Parathyroid adenoma (tissue), 2 donors: ENCODE data around the gene FOXJ1.
A peak's percentile ranks its signal among the peaks of the same experiment; 100 is the strongest.

Source experiments
- H2AFZ ChIP-seq: fragments of 300-600 bp; sonication (generic); one replicate; pipeline ENCODE4 v1.7.0; 2017; ENCODE audit warnings: antibody characterized with exemption, mild to moderate bottlenecking
- H3K27ac ChIP-seq: fragments of 300-600 bp; sonication (generic); one replicate; pipeline ENCODE4 v1.7.0; 2017
- H3K27me3 ChIP-seq: fragments of 300-600 bp; sonication (generic); one replicate; pipeline ENCODE4 v1.7.0; 2017; ENCODE audit warnings: low read length; ENCODE audit not compliant: control insufficient read depth, insufficient read depth
- H3K36me3 ChIP-seq: fragments of 300-600 bp; sonication (generic); one replicate; pipeline ENCODE4 v1.7.0; 2017; ENCODE audit warnings: low read length; ENCODE audit not compliant: control insufficient read depth, insufficient read depth
- H3K4me1 ChIP-seq: fragments of 300-600 bp; sonication (generic); one replicate; pipeline ENCODE4 v1.7.0; 2017; ENCODE audit warnings: control low read depth
- H3K4me2 ChIP-seq: fragments of 300-600 bp; sonication (generic); one replicate; pipeline ENCODE4 v1.7.0; 2017; ENCODE audit warnings: low read length
- H3K4me3 ChIP-seq: fragments of 300-600 bp; sonication (generic); one replicate; pipeline ENCODE4 v1.7.0; 2017; ENCODE audit warnings: low read depth, low read length
- H3K79me2 ChIP-seq: fragments of 300-600 bp; sonication (generic); one replicate; pipeline ENCODE4 v1.7.0; 2017; ENCODE audit warnings: control low read depth
- H3K9ac ChIP-seq: fragments of 300-600 bp; sonication (generic); one replicate; pipeline ENCODE4 v1.7.0; 2017; ENCODE audit warnings: mild to moderate bottlenecking
- H3K9me3 ChIP-seq: fragments of 300-600 bp; sonication (generic); one replicate; pipeline ENCODE4 v1.7.0; 2017; ENCODE audit warnings: low read length; ENCODE audit not compliant: control insufficient read depth
- CTCF ChIP-seq: fragments of 300-600 bp; sonication (generic); IDR thresholded peaks from one replicate; pipeline ENCODE4 v1.7.0; 2017; ENCODE audit warnings: antibody characterized with exemption, mild to moderate bottlenecking
- donor health status: primary hyperparathyroidism.

FOXJ1 gene

GRCh38 chr17:76142039-76142584, 1.1 kb upstream of the FOXJ1 start:
- Histone ChIP-seq H3K4me2 (no peak overlapping the region), H3K79me2 (no peaks in the 10 kb centered on the region), H3K9me3 (no peaks in the 10 kb centered on the region), H3K36me3 (no peaks in the 10 kb centered on the region), H3K4me3 (no peak overlapping the region), H2AFZ (no peak overlapping the region), H3K27me3 (peaks cover 9% of the 10 kb centered on the region), H3K9ac (no peak overlapping the region), H3K27ac (no peak overlapping the region), H3K4me1 (peaks cover 6% of the 10 kb centered on the region)
- TF ChIP-seq CTCF = no peak

- peak overlapping the region; percentile 58 for H3K4me3 ChIP-seq
- H3K9ac ChIP-seq = no peak overlapping the region
- no peak overlapping the region for H3K27ac ChIP-seq
- H3K79me2 ChIP-seq = no peaks in the 10 kb centered on the region
- H2AFZ ChIP-seq = peak overlapping the region; percentile 40
- peaks cover 9% of the 10 kb centered on the region for H3K27me3 ChIP-seq
- no peaks in the 10 kb centered on the region for H3K36me3 ChIP-seq
- H3K4me2 ChIP-seq = peak overlapping the region; percentile 66
- peaks cover 6% of the 10 kb centered on the region for H3K4me1 ChIP-seq
- TF ChIP-seq CTCF = no peak
- H3K9me3 ChIP-seq = no peaks in the 10 kb centered on the region
These were observed 309 bp downstream of the FOXJ1 start for GRCh38 chr17:76140661-76141211.

- H3K4me3 ChIP-seq = no peak overlapping the region
- no peaks in the 10 kb centered on the region for H3K9me3 ChIP-seq
- no peaks in the 10 kb centered on the region for H3K79me2 ChIP-seq
- no peak overlapping the region for H3K4me2 ChIP-seq
- peaks cover 9% of the 10 kb centered on the region for H3K27me3 ChIP-seq
- TF ChIP-seq CTCF = no peak
- peak overlapping the region; percentile 2 for H2AFZ ChIP-seq
- no peak overlapping the region for H3K27ac ChIP-seq
- no peaks in the 10 kb centered on the region for H3K36me3 ChIP-seq
- no peak overlapping the region for H3K9ac ChIP-seq
- H3K4me1 ChIP-seq = peaks cover 6% of the 10 kb centered on the region
These were observed 1.0 kb downstream of the FOXJ1 start for GRCh38 chr17:76139801-76140660.

GRCh38 chr17:76138896-76139752, 1.9 kb downstream of the FOXJ1 start:
- peaks cover 9% of the 10 kb centered on the region for H3K27me3 ChIP-seq
- no peak overlapping the region for H3K27ac ChIP-seq
- no peak overlapping the region for H3K4me2 ChIP-seq
- no peak overlapping the region for H3K9ac ChIP-seq
- no peaks in the 10 kb centered on the region for H3K79me2 ChIP-seq
- no peaks in the 10 kb centered on the region for H3K9me3 ChIP-seq
- H3K36me3 ChIP-seq = no peaks in the 10 kb centered on the region
- no peak overlapping the region for H2AFZ ChIP-seq
- TF ChIP-seq CTCF = no peak
- H3K4me3 ChIP-seq = no peak overlapping the region
- H3K4me1 ChIP-seq = peaks cover 6% of the 10 kb centered on the region
